Measurements from ENCODE around the gene SSX2IP. TPM values are rescaled to one million over a fixed set of nuclear protein-coding genes. Genes with fewer than 3 reads are reported as not detected.

SSX2IP gene
- total RNA-seq, 1 donor from 2014 or later: 58.7 TPM

Other genes with a start within 250 kb of the SSX2IP start
- gene RPF1, start 211.2 kb downstream of the SSX2IP start, total RNA-seq: 28.5 TPM
- 1.2 TPM for gene SPATA1, start 184.1 kb downstream of the SSX2IP start, total RNA-seq
- 3.3 TPM for gene GNG5, start 183.9 kb downstream of the SSX2IP start, total RNA-seq
- 2.0 TPM for gene CTBS, start 116.0 kb downstream of the SSX2IP start, total RNA-seq
- gene LPAR3, start 202.7 kb upstream of the SSX2IP start, total RNA-seq: 0.82 TPM